ENCODE results near the gene TBC1D4.

TBC1D4 gene

GRCh38 chr13:75318138-75318833 lies 163.7 kb downstream of the TBC1D4 start:
- TF ChIP-seq SIN3A (IDR thresholded peaks at IDR 0.05; ENCODE audit: borderline replicate concordance, insufficient read depth, low read length): no peak
- TF ChIP-seq REST (IDR thresholded peaks at IDR 0.05; ENCODE audit: insufficient read depth in 1 of 2, low read depth in 2 of 2, low read length in 2 of 2): no peak
- no peak for TF ChIP-seq FOXP2 (optimal IDR thresholded peaks at IDR 0.05; ENCODE audit: borderline replicate concordance, extremely low read depth, extremely low read length, insufficient read depth)
- no peak for TF ChIP-seq POLR2AphosphoS5 (IDR thresholded peaks at IDR 0.05; ENCODE audit: low read depth, low read length)
- TF ChIP-seq TAF1 (IDR thresholded peaks at IDR 0.05; ENCODE audit: borderline replicate concordance, insufficient read depth, low read length): no peak

GRCh38 chr13:75316427-75316826 lies 165.5 kb downstream of the TBC1D4 start:
- TF ChIP-seq FOXP2 (optimal IDR thresholded peaks at IDR 0.05; ENCODE audit: borderline replicate concordance, extremely low read depth, extremely low read length, insufficient read depth) (no peak), POLR2AphosphoS5 (IDR thresholded peaks at IDR 0.05; ENCODE audit: low read depth, low read length) (no peak), SIN3A (IDR thresholded peaks at IDR 0.05; ENCODE audit: borderline replicate concordance, insufficient read depth, low read length) (no peak), REST (IDR thresholded peaks at IDR 0.05; ENCODE audit: insufficient read depth in 1 of 2, low read depth in 2 of 2, low read length in 2 of 2) (no peak), TAF1 (IDR thresholded peaks at IDR 0.05; ENCODE audit: borderline replicate concordance, insufficient read depth, low read length) (no peak)

DNA sequence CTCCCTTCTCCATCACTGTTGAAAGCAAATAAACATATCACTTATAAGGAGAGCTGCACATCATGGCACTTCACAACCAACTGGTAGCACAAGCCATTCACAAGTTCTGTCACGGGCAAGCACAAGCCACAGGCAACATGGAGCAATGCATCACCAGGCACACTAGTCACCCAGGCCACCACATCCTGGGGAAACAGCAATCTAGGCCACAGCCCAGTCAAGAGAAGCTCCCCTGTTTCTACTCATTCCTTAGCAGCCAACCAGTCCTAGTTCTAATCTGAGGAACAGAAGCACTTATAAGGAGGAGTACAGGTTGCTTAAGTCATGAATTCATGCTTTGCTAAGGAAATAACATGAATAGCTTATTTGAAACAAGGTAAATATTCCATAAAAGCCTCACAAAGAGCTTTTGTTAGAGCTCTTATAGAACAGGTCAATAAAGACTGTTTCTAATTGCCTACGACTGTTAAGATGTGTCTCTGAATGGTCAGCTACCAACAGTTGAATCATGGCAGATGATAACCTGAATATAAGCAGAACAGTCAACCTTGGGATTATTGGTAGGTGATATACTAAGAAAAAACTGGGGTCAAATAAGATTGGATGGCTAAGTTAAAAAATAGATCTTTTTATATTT lies 169.0 kb downstream of the TBC1D4 start:
- no peak for TF ChIP-seq POLR2AphosphoS5 (IDR thresholded peaks at IDR 0.05; ENCODE audit: low read depth, low read length)
- no peak for TF ChIP-seq SIN3A (IDR thresholded peaks at IDR 0.05; ENCODE audit: borderline replicate concordance, insufficient read depth, low read length)
- no peak for TF ChIP-seq TAF1 (IDR thresholded peaks at IDR 0.05; ENCODE audit: borderline replicate concordance, insufficient read depth, low read length)
- TF ChIP-seq REST (IDR thresholded peaks at IDR 0.05; ENCODE audit: insufficient read depth in 1 of 2, low read depth in 2 of 2, low read length in 2 of 2): no peak
- no peak for TF ChIP-seq FOXP2 (optimal IDR thresholded peaks at IDR 0.05; ENCODE audit: borderline replicate concordance, extremely low read depth, extremely low read length, insufficient read depth)

DNA sequence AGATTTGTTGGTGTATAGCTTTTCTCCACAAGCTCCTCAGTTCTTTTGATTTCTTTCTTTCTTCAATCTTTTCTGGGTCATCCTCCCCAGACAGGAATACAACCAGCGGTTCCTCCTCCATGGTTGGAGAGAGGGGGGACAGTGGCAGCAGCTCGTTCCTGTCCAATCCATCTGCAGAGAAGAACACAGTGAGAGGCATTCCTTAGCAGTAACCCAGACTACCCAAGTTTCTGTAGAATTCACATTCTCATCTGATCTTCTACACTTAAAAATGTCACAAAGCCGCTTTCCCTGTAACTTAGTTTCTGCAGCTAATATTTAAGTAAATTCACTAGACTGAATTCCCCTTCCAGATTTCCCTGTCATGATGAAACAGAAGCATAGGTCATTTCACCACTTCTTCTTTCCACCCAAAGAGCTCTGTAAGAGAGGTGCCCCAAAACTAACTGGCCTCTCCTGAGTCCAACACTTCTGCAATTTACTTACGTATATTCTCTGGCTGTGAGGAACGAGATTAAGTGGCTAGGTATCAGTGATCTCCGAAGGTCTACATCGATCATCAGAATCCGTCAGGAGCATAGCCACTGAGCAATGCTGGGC lies 171.9 kb downstream of the TBC1D4 start:
- TF ChIP-seq POLR2AphosphoS5 (IDR thresholded peaks at IDR 0.05; ENCODE audit: low read depth, low read length) (no peak), SIN3A (IDR thresholded peaks at IDR 0.05; ENCODE audit: borderline replicate concordance, insufficient read depth, low read length) (no peak), FOXP2 (optimal IDR thresholded peaks at IDR 0.05; ENCODE audit: borderline replicate concordance, extremely low read depth, extremely low read length, insufficient read depth) (no peak), TAF1 (IDR thresholded peaks at IDR 0.05; ENCODE audit: borderline replicate concordance, insufficient read depth, low read length) (no peak), REST (IDR thresholded peaks at IDR 0.05; ENCODE audit: insufficient read depth in 1 of 2, low read depth in 2 of 2, low read length in 2 of 2) (no peak)
